ENCODE data around the gene TMC3.
"Not testable (repeated sequence)": the region's sequence is repeated elsewhere in the genome, so short reads cannot be mapped to it uniquely, and the experiment has no call there.

The TMC3 gene

DNA sequence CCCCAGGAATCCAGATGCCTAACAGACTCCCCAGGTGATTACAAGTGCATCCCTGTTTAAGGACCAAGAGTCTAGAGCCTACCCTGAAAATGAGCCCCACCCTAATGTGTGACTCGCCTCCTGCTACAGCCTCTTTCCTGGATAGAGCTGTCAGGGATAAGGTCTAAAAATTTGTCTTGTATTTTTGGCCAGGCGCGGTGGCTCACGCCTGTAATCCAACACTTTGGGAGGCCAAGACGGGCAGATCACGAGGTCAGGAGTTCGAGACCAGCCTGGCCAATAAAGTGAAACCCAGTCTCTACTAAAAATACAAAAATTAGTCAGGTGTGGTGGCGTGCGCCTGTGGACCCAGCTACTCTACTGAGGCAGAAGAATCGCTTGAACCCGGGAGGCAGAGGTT, 11.2 kb downstream of the TMC3 start:
- H3K9ac ChIP-seq (ENCODE audit: insufficient read length): no peak overlapping the region
- H3K36me3 ChIP-seq (ENCODE audit: insufficient read depth, low read length): no peaks in the 10 kb centered on the region
- no peak overlapping the region for H3K4me3 ChIP-seq
- TF ChIP-seq EZH2 (IDR thresholded peaks at IDR 0.05) (no peak), FOXP2 (optimal IDR thresholded peaks at IDR 0.05; ENCODE audit: control extremely low read depth, extremely low read length, insufficient read depth) (no peak), POLR2AphosphoS5 (IDR thresholded peaks at IDR 0.05; ENCODE audit: borderline replicate concordance, low read depth, low read length) (no peak)
- DNase-seq (ENCODE audit: low read depth, low spot score): no peak
- no peak overlapping the region for H3K27ac ChIP-seq
- no peaks in the 10 kb centered on the region for H3K9me3 ChIP-seq (ENCODE audit: low read depth, low read length)

DNA sequence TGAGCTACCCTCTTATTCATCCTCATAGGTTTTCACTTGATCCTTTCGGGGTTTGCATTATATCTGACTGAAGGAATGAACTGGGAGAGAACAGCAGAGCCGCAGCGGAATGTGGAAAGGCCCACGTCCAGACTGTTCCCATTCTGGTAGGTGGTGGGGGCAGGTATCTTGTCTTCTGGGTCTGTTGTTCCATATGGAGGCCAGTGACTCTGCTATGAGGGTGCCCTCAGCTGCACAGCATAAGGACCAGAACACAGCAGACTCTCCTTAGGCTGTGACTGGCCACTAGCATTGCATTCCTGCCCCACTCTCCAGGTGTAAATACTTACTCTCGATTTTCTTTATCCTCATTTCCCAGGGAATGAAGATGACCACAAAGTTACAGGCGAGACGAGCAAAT, 12.1 kb downstream of the TMC3 start:
- Histone ChIP-seq H3K4me3 (no peak overlapping the region), H3K36me3 (ENCODE audit: insufficient read depth, low read length) (no peaks in the 10 kb centered on the region), H3K27ac (no peak overlapping the region), H3K9me3 (ENCODE audit: low read depth, low read length) (no peaks in the 10 kb centered on the region), H3K9ac (ENCODE audit: insufficient read length) (no peak overlapping the region)
- DNase-seq (ENCODE audit: low read depth, low spot score): no peak
- TF ChIP-seq POLR2AphosphoS5 (IDR thresholded peaks at IDR 0.05; ENCODE audit: borderline replicate concordance, low read depth, low read length) (no peak), EZH2 (IDR thresholded peaks at IDR 0.05) (no peak), FOXP2 (optimal IDR thresholded peaks at IDR 0.05; ENCODE audit: control extremely low read depth, extremely low read length, insufficient read depth) (no peak)

DNA sequence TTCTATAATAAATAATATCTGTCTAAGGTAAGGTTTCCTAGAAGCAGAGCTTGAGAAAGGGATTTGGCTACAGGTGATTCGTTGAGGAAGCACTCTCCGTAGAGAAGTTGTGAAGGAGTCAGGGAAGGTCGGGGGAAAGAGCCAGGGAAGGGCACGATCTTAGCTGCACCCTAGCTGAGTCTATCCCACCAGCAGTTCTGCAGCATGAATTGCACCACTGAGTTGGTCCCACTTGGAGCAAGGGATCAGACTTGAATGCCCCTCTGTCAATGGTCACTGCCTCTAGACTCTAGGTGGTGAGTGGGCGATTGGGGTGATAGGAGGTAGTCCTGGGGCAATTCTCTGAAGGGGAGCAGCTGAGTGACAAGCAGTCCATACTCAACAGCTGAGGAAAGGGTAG, 13.5 kb downstream of the TMC3 start:
- no peak for TF ChIP-seq POLR2AphosphoS5 (IDR thresholded peaks at IDR 0.05; ENCODE audit: borderline replicate concordance, low read depth, low read length)
- TF ChIP-seq FOXP2 (optimal IDR thresholded peaks at IDR 0.05; ENCODE audit: control extremely low read depth, extremely low read length, insufficient read depth): no peak
- TF ChIP-seq EZH2 (IDR thresholded peaks at IDR 0.05): no peak
- Histone ChIP-seq H3K4me3 (no peak overlapping the region), H3K27ac (no peak overlapping the region), H3K9ac (ENCODE audit: insufficient read length) (no peak overlapping the region), H3K9me3 (ENCODE audit: low read depth, low read length) (no peaks in the 10 kb centered on the region), H3K36me3 (ENCODE audit: insufficient read depth, low read length) (no peaks in the 10 kb centered on the region)
- DNase-seq (ENCODE audit: low read depth, low spot score): no peak

DNA sequence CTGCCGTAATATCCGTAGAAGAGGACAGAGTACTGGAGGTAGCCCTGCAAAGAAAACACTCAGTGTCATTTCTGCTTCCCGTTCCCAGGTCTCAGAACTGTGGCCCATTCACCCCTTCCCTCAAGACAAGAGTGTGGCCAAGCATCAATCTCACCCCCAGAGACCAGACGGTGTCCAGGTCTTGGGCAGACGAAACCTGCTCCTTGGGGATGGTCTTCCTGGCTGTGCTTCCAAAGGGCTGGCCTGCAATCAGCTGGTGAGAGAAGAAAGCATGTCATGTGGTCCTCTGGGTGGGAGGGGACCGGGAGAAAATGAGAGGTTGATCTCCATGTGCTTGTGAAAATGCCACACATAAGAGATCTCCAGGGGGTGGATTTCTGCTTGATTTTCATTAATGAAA, 15.8 kb downstream of the TMC3 start:
- no peak overlapping the region for H3K9ac ChIP-seq (ENCODE audit: insufficient read length)
- H3K36me3 ChIP-seq (ENCODE audit: insufficient read depth, low read length): no peaks in the 10 kb centered on the region
- no peak overlapping the region for H3K27ac ChIP-seq
- no peak overlapping the region for H3K4me3 ChIP-seq
- DNase-seq (ENCODE audit: low read depth, low spot score): no peak
- TF ChIP-seq EZH2 (IDR thresholded peaks at IDR 0.05) (no peak), FOXP2 (optimal IDR thresholded peaks at IDR 0.05; ENCODE audit: control extremely low read depth, extremely low read length, insufficient read depth) (no peak), POLR2AphosphoS5 (IDR thresholded peaks at IDR 0.05; ENCODE audit: borderline replicate concordance, low read depth, low read length) (no peak)
- H3K9me3 ChIP-seq (ENCODE audit: low read depth, low read length): no peaks in the 10 kb centered on the region

DNA sequence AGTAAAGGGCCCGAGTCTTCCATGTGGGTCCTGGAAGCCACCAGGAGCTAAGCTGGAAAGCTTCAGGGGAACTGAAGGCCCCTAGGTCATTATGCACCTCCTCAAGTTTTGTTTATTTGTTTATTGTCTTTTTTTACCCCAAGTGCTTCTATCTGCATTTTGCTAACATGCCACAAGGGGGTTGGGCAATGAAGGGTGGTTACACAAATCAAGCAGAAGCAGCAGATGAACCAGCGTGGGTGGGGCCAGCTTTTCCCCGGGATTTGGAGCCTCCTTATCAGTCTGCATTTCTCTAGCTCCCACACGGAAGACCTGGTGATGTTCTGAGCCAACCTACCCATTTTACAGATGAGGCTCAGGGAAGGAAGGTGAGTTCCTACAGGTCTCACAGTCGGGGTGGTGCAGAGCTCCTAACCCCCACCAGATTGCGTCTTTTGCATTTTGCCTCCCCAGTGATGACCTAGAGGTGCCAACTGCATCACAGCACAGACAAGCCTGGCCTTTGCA, 16.8 kb downstream of the TMC3 start:
- TF ChIP-seq FOXP2 (optimal IDR thresholded peaks at IDR 0.05; ENCODE audit: control extremely low read depth, extremely low read length, insufficient read depth) (no peak), EZH2 (IDR thresholded peaks at IDR 0.05) (no peak), POLR2AphosphoS5 (IDR thresholded peaks at IDR 0.05; ENCODE audit: borderline replicate concordance, low read depth, low read length) (no peak)

DNA sequence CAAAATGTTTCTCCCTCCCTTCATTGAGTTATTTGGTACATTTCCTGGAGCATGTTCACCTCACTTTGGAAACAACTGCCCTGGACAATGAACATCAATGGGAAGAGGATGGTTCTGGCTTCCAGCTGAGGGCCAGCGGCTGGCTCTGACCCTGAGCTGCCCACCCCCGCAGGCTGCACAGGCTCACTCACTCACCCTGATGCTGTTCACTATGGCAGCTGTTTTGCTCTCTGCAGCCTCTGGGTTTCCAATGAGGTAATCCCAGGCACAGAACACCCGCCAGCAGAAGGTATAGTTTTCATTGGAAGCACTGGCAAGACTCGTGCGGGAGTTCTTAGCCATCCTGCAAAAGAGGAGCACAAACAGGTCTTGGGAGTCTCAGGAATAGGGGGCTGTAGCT, 17.8 kb downstream of the TMC3 start:
- no peak overlapping the region for H3K9ac ChIP-seq (ENCODE audit: insufficient read length)
- H3K36me3 ChIP-seq (ENCODE audit: insufficient read depth, low read length): no peaks in the 10 kb centered on the region
- H3K27ac ChIP-seq: no peak overlapping the region
- no peak for DNase-seq (ENCODE audit: low read depth, low spot score)
- TF ChIP-seq POLR2AphosphoS5 (IDR thresholded peaks at IDR 0.05; ENCODE audit: borderline replicate concordance, low read depth, low read length) (no peak), FOXP2 (optimal IDR thresholded peaks at IDR 0.05; ENCODE audit: control extremely low read depth, extremely low read length, insufficient read depth) (no peak), EZH2 (IDR thresholded peaks at IDR 0.05) (no peak)
- no peaks in the 10 kb centered on the region for H3K9me3 ChIP-seq (ENCODE audit: low read depth, low read length)
- no peak overlapping the region for H3K4me3 ChIP-seq

More for the DNA sequence above, 16.8 kb downstream of the TMC3 start:
- Histone ChIP-seq H3K27ac (no peak overlapping the region), H3K4me3 (no peak overlapping the region), H3K9ac (ENCODE audit: insufficient read length) (no peak overlapping the region), H3K36me3 (ENCODE audit: insufficient read depth, low read length) (no peaks in the 10 kb centered on the region), H3K9me3 (ENCODE audit: low read depth, low read length) (no peaks in the 10 kb centered on the region)
- no peak for DNase-seq (ENCODE audit: low read depth, low spot score)

DNA sequence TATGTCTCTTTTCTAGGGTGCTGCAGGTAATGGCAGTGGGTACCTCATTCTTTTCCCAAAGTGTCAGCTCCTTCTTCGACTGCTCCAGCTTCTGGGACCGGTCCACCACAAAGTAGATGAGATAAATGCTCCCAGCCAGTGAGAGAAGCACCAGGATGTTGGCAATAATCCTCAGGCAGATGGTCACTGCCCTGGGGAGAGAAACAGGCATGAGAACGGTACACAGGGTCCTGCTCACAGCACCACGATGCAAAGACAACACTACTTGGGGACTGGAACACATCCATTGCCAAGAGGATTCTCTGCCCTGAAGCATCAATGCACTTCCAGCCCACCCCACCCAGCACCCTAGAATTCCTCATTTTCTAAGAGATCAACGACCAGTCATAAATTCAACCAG, 22.4 kb downstream of the TMC3 start:
- H3K9me3 ChIP-seq (ENCODE audit: low read depth, low read length): no peaks in the 10 kb centered on the region
- H3K27ac ChIP-seq: no peak overlapping the region
- TF ChIP-seq FOXP2 (optimal IDR thresholded peaks at IDR 0.05; ENCODE audit: control extremely low read depth, extremely low read length, insufficient read depth) (no peak), POLR2AphosphoS5 (IDR thresholded peaks at IDR 0.05; ENCODE audit: borderline replicate concordance, low read depth, low read length) (no peak), EZH2 (IDR thresholded peaks at IDR 0.05) (no peak)
- no peak overlapping the region for H3K4me3 ChIP-seq
- DNase-seq (ENCODE audit: low read depth, low spot score): no peak
- no peaks in the 10 kb centered on the region for H3K36me3 ChIP-seq (ENCODE audit: insufficient read depth, low read length)
- H3K9ac ChIP-seq (ENCODE audit: insufficient read length): no peak overlapping the region

DNA sequence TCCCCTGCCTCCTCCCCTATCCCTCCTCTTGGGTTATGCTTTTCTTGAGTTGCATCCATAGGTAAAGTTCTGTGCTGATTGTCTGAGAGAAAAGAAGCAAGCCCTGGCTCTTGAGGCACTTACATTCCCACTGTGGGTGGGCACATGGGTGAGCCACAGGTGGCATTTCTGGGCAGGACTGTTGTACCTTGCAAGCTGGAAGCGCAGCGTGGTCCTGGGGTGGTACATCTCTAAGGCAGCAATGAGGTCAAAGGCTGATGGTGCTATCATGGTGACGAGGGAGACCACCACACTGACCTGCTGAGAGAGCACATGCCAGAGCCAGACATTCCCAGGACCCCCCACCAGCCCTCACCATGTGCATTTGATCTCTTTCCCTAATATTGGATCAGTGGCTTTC, 24.7 kb downstream of the TMC3 start:
- Histone ChIP-seq H3K36me3 (ENCODE audit: insufficient read depth, low read length) (no peaks in the 10 kb centered on the region), H3K9ac (ENCODE audit: insufficient read length) (no peak overlapping the region), H3K27ac (no peak overlapping the region), H3K9me3 (ENCODE audit: low read depth, low read length) (no peaks in the 10 kb centered on the region), H3K4me3 (no peak overlapping the region)
- TF ChIP-seq FOXP2 (optimal IDR thresholded peaks at IDR 0.05; ENCODE audit: control extremely low read depth, extremely low read length, insufficient read depth) (no peak), EZH2 (IDR thresholded peaks at IDR 0.05) (no peak), POLR2AphosphoS5 (IDR thresholded peaks at IDR 0.05; ENCODE audit: borderline replicate concordance, low read depth, low read length) (no peak)
- DNase-seq (ENCODE audit: low read depth, low spot score): no peak

DNA sequence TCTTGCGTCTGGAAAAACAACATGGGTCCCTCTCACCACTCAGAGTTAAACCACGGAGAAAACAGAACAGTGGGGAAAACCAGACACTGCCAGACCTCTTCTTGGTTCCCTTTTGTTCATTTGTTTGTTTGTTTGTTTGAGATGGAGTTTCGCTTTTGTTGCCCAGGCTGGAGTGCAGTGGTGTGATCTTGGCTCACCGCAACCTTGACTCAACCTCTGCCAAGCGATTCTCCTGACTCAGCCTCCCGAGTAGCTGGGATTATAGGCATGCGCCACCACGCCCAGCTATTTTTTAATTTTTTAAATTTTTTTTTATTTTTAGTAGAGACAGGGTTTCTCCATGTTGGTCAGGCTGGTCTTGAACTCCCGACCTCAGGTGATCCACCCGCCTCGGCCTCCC, 25.3 kb downstream of the TMC3 start:
- not testable (repeated sequence) for H3K4me3 ChIP-seq; H3K36me3 ChIP-seq (ENCODE audit: insufficient read depth, low read length); DNase-seq (ENCODE audit: low read depth, low spot score); H3K9ac ChIP-seq (ENCODE audit: insufficient read length); H3K9me3 ChIP-seq (ENCODE audit: low read depth, low read length); H3K27ac ChIP-seq

Measured in SK-N-MC (cell line).